Astrocyte (in vitro differentiated cells and primary cell): ENCODE measurements around the gene HLA-B. TPM values are rescaled to one million over a fixed set of nuclear protein-coding genes. Genes with fewer than 3 reads are reported as not detected.

ENCODE experiments used
- DNase-seq: peaks from one replicate; pipeline ENCODE4 v3.0.0-alpha.2; 2010; ENCODE audit warnings: low read depth
- FAIRE-seq: peaks from 2 replicates; lab custom pipeline; 2011; peaks lifted over from hg19 to GRCh38; lab: Jason Lieb, UNC
- H2AFZ ChIP-seq: 2 replicates; pipeline ENCODE4 v1.6.0; 2012; ENCODE audit warnings: low read depth, low read length, inconsistent platforms
- H3K27ac ChIP-seq: 2 replicates; pipeline ENCODE4 v1.5.1; 2011; ENCODE audit warnings: low read depth, low read length, inconsistent platforms
- H3K27me3 ChIP-seq: 2 replicates; pipeline ENCODE4 v1.6.0; 2011; ENCODE audit warnings: low read length, inconsistent platforms; ENCODE audit not compliant: insufficient read depth
- H3K36me3 ChIP-seq: 2 replicates; pipeline ENCODE4 v1.5.1; 2011; ENCODE audit warnings: low read length, inconsistent platforms; ENCODE audit not compliant: insufficient read depth
- H3K4me1 ChIP-seq: 2 replicates; pipeline ENCODE4 v1.5.1; 2011; ENCODE audit warnings: low read length, inconsistent platforms; ENCODE audit not compliant: insufficient read depth
- H3K4me2 ChIP-seq: 2 replicates; pipeline ENCODE4 v1.6.0; 2012; ENCODE audit warnings: low read length, inconsistent platforms
- H3K4me3 ChIP-seq: 2 replicates; pipeline ENCODE4 v1.5.1; 2011; ENCODE audit warnings: low read depth, mild to moderate bottlenecking, low read length, inconsistent platforms; ENCODE audit not compliant: insufficient read depth
- H3K79me2 ChIP-seq: 2 replicates; pipeline ENCODE4 v1.6.0; 2012; ENCODE audit warnings: mild to moderate bottlenecking, low read length, inconsistent platforms; ENCODE audit not compliant: insufficient read depth
- H3K9ac ChIP-seq: 2 replicates; pipeline ENCODE4 v1.6.0; 2012; ENCODE audit warnings: mild to moderate bottlenecking, low read length, inconsistent platforms
- H3K9me3 ChIP-seq: 2 replicates; pipeline ENCODE4 v1.5.1; 2012; ENCODE audit warnings: low read depth, mild to moderate bottlenecking, low read length, inconsistent platforms; ENCODE audit not compliant: insufficient read depth
- H4K20me1 ChIP-seq: 2 replicates; pipeline ENCODE4 v1.6.0; 2012; ENCODE audit warnings: low read length, inconsistent platforms; ENCODE audit not compliant: insufficient read depth
- H3K27ac Mint-ChIP-seq: one replicate; pipeline ENCODE4 v1.8.0; 2021; ENCODE audit warnings: mild to moderate bottlenecking, mixed read lengths; ENCODE audit not compliant: unreplicated experiment
- H3K27me3 Mint-ChIP-seq: one replicate; pipeline ENCODE4 v1.8.0; 2021; ENCODE audit warnings: low read depth, mixed read lengths; ENCODE audit not compliant: unreplicated experiment
- H3K36me3 Mint-ChIP-seq: one replicate; pipeline ENCODE4 v1.8.0; 2021; ENCODE audit warnings: low read depth, mixed read lengths; ENCODE audit not compliant: unreplicated experiment
- H3K4me1 Mint-ChIP-seq: one replicate; pipeline ENCODE4 v1.8.0; 2021; ENCODE audit warnings: low read depth, mixed read lengths; ENCODE audit not compliant: unreplicated experiment
- H3K4me3 Mint-ChIP-seq: one replicate; pipeline ENCODE4 v1.8.0; 2021; ENCODE audit warnings: mild to moderate bottlenecking, moderate library complexity, mixed read lengths; ENCODE audit not compliant: unreplicated experiment
- H3K9me3 Mint-ChIP-seq: one replicate; pipeline ENCODE4 v1.8.0; 2021; ENCODE audit warnings: mild to moderate bottlenecking, mixed read lengths; ENCODE audit not compliant: unreplicated experiment
- CTCF ChIP-seq: IDR thresholded peaks from 2 replicates; pipeline ENCODE4 v1.5.1; 2011; ENCODE audit warnings: low read depth, mild to moderate bottlenecking, inconsistent platforms, low read length, moderate library complexity; ENCODE audit not compliant: insufficient read depth
- EZH2 ChIP-seq: IDR thresholded peaks from 2 replicates; pipeline ENCODE4 v1.6.1; 2012; ENCODE audit warnings: mild to moderate bottlenecking, low read length, inconsistent platforms; ENCODE audit not compliant: insufficient read depth
- total RNA-seq: library from RNA; stranded (reverse); gene quantifications from 2 replicates; pipeline ENCODE4 v1.2.1, GENCODE V29; 2021

Gene HLA-B
- total RNA-seq, 1 donor from 2014 or later, result 1,493 TPM

GRCh38 chr6:31354158-31354863 is 2.7 kb downstream of the HLA-B start:
- Mint-ChIP-seq H3K36me3 (peaks cover 29% of the 10 kb centered on the region), H3K9me3 (peaks cover 6% of the 10 kb centered on the region), H3K4me3 (peak overlapping the region; percentile 92), H3K4me1 (peaks cover 25% of the 10 kb centered on the region), H3K27ac (no peak overlapping the region), H3K27me3 (peaks cover 21% of the 10 kb centered on the region)
- no peak for TF ChIP-seq CTCF
- FAIRE-seq (no peak), DNase-seq (no peak)
- H3K4me1 ChIP-seq, result peaks cover 3% of the 10 kb centered on the region
- H3K27me3 ChIP-seq, result peaks cover 25% of the 10 kb centered on the region
- no peak overlapping the region for H3K27ac ChIP-seq
- H3K36me3 ChIP-seq, result no peaks in the 10 kb centered on the region
- H2AFZ ChIP-seq, result no peak overlapping the region
- no peaks in the 10 kb centered on the region for H3K9me3 ChIP-seq
- peaks cover 19% of the 10 kb centered on the region for H4K20me1 ChIP-seq
- H3K4me2 ChIP-seq, result no peak overlapping the region
- no peak overlapping the region for H3K4me3 ChIP-seq
- H3K79me2 ChIP-seq, result no peaks in the 10 kb centered on the region
- no peak overlapping the region for H3K9ac ChIP-seq

GRCh38 chr6:31353384-31353945 is 3.5 kb downstream of the HLA-B start:
- peak overlapping the region; percentile 77 for H3K4me3 Mint-ChIP-seq
- peaks cover 6% of the 10 kb centered on the region for H3K9me3 Mint-ChIP-seq
- Histone ChIP-seq H3K36me3 (no peaks in the 10 kb centered on the region), H3K4me2 (no peak overlapping the region), H4K20me1 (peaks cover 19% of the 10 kb centered on the region), H3K9me3 (no peaks in the 10 kb centered on the region), H3K4me3 (no peak overlapping the region), H3K27me3 (peaks cover 18% of the 10 kb centered on the region), H3K9ac (no peak overlapping the region), H2AFZ (no peak overlapping the region), H3K4me1 (peaks cover 3% of the 10 kb centered on the region), H3K27ac (no peak overlapping the region), H3K79me2 (no peaks in the 10 kb centered on the region)
- TF ChIP-seq CTCF (no peak), EZH2 (no peak)
- peaks cover 22% of the 10 kb centered on the region for H3K4me1 Mint-ChIP-seq
- H3K27me3 Mint-ChIP-seq, result peaks cover 19% of the 10 kb centered on the region
- DNase-seq, result no peak
- no peak for FAIRE-seq
- H3K36me3 Mint-ChIP-seq, result peaks cover 29% of the 10 kb centered on the region
- no peak overlapping the region for H3K27ac Mint-ChIP-seq
